ENCODE data around the gene DUS1L.

DUS1L gene

DNA sequence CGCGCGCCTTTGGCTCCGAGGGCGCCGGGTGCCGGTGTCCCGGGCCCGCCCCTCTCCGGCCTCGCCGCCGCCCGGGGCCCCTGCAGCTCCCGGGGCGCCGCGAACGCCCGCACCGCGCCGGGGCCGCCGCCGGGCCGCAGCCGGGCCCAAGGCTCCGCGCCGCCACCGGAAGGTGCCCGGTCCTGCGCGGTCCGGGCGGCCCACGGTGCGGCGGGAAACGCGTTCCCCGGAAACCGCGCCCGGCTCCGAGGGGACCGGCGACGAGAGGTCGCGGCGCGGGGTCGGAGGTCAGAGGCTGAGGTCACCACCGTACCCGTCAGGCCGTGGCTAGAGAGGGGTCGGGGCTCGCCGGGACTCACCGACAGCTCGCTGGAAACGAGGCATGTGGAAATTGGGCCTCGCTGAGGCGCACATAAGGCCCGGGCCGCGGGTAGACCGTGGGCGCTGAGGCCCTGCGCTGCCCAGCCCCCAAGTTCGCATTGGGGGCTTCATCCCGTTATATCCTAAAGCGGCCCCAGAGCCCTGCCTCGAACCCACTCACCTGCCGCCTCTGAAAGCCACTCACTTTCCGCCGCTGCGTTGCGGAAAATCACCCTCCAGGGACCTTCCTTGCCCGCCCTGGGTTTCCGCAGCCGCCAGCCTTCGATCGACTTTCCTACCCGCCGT lies at the start of gene DUS1L:
TSS of gene DUS1L (minus strand) at position 167 of the 666 bp plus-strand sequence. CDS start 745 bp downstream, outside the sequence.
- DNase-seq (ENCODE audit: low read depth in 4 of 4, low spot score in 1 of 4): peak; percentile 50 to 58 (median 54)

DNA sequence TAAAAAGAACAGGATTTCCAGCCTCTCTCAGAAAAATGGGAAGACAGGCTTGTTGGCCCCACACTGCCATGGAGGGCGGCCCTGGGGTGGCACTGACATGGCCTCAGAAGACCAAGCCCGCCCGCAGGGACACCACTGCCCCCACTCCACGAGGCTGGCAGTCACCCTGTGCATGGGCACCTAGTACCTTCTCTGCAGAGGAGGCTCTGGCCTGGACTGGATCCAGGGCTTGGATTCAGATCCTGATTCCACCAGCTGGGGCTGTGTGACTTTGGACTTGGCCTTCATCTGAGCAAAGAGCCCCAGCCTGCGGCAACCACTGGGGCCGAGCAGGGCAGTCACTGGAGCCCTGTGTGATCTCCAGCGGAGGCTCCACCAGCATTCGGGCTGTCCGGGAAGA lies 49.3 kb upstream of the DUS1L start:
- DNase-seq (ENCODE audit: low read depth in 4 of 4, low spot score in 1 of 4): no peak

DNA sequence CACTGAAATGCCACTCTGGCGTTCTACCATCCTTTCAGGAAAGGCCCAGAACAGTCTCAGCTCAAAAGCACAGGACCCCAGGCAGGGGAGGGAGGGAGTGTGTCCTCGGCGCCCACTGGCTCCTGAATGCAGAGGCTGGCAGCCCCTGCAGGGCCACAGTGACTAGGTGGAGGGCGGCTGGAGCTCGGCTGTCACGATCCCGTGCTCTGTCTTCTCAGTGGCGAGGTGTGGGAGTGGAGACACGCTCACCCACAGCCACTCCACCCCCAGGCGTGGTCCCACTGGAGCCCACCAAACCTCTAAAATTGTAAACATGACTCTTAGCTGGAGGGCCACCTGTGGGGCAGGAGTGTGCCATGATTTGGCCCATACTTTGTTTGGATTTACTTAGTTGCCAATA lies 48.8 kb upstream of the DUS1L start:
- DNase-seq (ENCODE audit: low read depth in 4 of 4, low spot score in 1 of 4): no peak

DNA sequence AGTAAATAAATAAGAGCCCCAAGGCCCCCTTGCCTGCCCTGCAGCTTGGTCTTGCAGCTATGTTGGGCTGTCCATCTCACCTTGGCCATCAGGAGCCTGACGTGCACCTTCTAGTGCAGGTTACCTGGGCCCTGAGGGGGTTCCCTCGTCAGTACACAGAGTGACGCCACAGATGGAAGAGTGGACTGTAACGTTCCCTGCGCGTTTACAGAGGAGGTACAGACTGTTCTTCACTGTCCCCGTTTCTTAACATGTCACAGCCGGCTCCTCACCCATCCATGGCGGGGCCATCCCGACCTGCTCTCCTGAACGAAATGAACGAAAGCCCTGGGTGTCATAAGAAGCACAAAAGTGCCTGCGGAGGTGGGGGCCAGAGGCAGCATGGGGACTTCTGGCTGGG lies 48.3 kb upstream of the DUS1L start:
- DNase-seq (ENCODE audit: low read depth in 4 of 4, low spot score in 1 of 4): no peak

DNA sequence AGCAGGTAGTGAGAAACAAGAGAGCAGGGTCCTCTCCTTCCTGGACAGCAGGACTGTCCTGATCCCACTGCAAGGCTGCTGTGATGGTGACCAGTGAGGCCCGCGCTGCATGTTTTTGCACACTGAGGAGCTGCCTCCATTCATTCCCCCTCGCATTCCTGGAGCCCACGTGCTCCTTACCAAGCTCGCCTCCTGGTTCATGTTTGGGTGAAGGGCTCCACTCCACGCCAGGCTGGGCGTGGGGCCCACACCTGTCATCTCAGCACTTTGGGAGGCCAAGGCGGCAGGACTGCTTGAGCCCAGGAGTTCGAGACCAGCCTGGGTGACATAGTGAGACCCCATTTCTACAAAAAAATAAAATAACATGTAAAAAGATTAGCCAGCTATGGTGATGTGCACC lies 47.8 kb upstream of the DUS1L start:
- DNase-seq (ENCODE audit: low read depth in 4 of 4, low spot score in 1 of 4): no peak

DNA sequence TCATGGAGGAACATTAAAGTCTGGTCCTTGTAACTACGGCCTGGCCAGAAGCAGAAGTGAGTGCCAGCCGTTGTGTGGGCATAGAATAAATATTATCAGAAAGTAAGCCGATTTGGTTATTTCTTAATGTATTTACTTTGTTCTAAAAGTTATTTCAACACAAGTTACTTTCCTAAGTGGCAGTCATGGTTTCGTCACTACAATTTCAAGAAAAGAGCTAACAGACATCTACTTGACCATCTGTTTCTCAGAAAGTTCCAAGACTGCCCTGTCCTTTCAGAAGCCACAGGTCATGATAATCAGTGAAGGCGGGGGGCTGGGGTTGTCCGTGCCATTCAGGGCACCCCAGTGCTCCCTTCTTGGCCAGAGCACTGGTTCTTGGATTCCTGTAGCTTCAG lies 47.3 kb upstream of the DUS1L start:
- DNase-seq (ENCODE audit: low read depth in 4 of 4, low spot score in 1 of 4): no peak

DNA sequence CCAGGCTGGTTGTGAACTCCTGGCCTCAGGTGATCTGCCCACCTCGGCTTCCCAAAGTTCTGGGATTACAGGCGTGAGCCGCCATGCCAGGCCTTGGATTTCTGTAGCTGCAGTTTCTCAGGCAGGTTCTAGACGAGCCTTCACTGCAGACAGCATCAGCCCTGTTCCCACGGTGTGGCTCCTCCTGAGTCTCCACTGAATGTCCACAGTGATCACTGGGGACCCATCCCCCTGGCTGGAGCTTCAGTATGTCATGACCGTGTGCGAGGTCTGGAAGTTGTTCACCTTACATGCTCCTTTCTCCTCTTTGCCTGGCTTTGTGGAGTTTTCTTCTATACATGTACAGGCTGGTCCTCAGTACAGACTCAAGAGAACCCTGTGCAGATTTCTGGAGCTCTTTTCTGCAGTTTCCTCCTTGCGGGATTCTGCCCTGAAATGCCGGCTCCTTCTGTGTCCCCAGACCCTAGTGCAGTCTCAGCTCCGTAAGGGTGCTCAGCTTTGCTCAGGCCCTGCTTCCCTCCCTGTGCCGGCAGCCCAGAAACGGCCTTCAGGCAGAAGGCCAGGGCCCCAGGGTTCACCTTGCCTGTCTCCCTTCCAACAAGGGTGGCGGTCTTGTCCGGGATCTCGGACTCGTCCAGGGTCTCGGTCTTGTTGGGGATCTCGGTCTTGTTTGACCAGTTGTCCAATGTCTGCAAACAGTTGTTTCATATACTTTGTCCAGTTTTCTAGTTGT lies 46.7 kb upstream of the DUS1L start:
- no peak for DNase-seq (ENCODE audit: low read depth in 4 of 4, low spot score in 1 of 4)

DNA sequence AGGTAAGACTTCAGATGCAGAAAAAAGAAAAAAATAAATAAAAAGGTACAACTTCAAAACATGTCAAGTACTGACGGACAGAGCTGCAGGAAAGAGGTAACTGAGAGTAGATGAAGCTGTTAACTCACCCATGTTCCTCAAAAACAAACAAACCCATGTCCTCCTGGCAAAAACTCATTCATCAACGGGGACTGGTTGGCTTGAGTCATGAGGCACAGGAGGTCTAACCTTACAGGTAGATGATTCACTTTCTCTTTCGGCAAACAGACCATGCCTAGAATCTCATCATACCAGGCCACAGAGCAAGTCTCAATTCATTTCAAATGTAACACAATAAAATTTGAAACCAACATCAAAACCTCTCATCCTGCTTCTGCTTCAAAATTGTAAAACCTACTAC lies 44.7 kb upstream of the DUS1L start:
- DNase-seq (ENCODE audit: low read depth in 4 of 4, low spot score in 1 of 4): no peak

DNA sequence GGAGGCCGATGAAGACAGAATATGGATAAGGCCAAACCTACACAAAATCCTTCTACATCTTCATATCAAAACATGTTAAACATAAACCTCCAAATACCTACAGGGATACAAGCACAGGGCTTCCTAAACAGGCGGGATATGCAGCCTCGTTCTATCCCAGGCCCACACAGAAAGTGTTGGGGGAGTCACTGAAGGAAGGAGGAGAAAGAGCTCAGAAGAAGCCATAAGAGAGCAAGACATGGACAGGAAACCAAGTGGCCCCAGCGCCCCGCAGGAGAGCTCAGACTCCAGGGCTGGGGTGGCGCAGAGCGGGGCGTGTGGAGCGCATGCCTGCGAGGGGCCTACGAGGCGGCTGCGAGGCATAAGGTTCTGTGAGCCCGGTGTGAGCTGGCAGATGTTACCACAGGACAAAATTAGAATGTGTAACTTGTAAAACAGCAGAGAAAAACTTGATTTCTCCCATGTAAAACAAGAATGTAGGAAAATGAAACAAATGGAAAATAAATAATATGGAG lies 43.4 kb upstream of the DUS1L start:
- no peak for DNase-seq (ENCODE audit: low read depth in 4 of 4, low spot score in 1 of 4)

DNA sequence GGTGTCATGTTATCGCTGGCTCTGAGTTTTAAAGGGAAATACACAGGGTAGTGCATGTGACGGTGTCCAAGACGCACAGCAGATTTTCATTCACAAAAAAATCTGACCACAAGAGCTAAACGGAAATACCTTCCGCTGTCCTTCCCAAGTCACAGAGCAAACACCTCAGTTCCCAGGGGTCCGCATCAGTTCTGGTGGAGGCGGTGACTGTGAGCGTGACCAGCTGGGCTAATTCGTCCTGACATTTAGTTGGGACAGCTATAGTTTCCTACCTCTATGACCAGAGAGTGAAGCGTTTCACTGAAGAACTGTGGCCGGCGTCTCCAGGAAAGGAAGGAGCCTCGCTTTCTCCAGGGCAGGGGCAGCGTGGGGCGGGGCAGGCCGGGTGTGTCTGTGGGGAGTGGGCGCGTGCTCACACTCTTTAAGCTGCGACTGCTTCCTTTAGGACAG lies 42.9 kb upstream of the DUS1L start:
- DNase-seq (ENCODE audit: low read depth in 4 of 4, low spot score in 1 of 4): no peak

DNA sequence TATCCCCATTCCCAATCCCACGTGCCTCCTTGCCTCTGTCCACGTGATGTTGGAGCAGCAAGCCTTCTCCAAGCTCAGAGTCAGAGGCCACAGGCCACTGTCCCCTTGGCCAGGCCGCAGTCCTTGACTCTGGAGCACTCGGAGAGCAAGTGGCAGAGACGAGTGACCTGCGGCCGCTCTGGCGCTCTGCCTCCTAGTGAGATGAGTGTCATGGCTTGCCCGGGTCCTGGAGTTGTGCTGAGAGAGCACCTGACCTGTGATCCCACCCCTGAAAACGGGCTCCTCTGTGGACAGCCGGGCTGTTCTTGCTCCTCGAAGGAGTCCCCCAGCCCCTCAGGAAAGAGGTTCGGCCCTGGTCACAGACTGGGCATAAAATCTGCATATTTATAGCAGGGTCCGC lies 42.4 kb upstream of the DUS1L start:
- no peak for DNase-seq (ENCODE audit: low read depth in 4 of 4, low spot score in 1 of 4)

DNA sequence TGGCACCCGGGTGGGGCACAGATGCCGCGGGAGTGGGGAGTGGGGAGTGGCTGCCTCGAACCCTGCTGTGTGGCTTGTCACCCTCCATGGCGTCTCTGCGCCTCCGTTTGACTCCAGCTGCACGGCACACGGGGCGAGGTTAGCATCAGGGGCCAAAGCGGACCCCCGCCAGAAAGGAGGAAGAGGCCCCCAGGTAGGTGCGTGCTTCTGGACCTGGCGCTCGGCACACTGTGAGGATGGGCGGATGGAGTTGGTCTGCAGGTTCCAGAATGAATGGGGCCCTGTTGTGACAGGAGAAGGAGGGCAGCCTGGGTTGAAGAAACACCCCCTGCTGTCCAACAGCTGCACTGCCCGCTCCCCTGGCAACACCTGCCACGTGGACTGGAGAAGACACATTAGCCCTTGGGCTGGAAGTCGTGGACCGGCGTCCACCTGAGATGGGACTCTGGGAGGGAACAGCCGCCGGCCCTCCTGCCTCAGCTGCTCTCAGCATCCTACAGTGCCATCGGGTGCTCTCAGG lies 41.8 kb upstream of the DUS1L start:
- DNase-seq (ENCODE audit: low read depth in 4 of 4, low spot score in 1 of 4): no peak

DNA sequence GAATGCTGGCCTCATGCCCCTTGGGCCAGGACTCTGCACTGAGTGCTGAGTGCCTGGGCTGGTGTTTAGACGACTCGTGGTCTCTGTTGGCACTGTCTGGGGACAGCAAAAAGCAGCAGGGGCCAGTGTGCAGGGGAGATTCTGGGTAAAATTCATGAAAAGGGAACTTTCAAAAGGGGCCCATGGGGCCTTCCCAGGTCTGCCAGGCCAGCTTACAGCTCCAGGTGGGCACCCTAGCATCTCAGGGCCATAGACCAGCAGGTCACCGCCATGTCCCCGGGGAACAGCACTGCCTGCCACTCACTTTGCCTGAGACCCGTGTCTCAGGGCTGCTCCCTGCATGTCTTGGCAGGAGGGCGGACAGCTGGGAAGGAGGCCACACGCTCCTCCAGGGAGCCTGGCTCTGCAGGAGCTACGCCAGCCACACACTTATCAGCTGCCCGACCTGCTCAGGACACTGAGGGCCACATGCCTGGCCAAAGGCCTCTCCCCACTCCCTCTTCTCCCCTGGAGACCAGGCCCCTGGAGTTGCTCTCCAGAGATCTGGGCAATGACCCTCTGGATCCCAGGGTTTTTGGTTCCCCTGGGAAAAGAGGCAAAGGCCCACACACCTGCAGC lies 41.2 kb upstream of the DUS1L start:
- DNase-seq (ENCODE audit: low read depth in 4 of 4, low spot score in 1 of 4): no peak

DNA sequence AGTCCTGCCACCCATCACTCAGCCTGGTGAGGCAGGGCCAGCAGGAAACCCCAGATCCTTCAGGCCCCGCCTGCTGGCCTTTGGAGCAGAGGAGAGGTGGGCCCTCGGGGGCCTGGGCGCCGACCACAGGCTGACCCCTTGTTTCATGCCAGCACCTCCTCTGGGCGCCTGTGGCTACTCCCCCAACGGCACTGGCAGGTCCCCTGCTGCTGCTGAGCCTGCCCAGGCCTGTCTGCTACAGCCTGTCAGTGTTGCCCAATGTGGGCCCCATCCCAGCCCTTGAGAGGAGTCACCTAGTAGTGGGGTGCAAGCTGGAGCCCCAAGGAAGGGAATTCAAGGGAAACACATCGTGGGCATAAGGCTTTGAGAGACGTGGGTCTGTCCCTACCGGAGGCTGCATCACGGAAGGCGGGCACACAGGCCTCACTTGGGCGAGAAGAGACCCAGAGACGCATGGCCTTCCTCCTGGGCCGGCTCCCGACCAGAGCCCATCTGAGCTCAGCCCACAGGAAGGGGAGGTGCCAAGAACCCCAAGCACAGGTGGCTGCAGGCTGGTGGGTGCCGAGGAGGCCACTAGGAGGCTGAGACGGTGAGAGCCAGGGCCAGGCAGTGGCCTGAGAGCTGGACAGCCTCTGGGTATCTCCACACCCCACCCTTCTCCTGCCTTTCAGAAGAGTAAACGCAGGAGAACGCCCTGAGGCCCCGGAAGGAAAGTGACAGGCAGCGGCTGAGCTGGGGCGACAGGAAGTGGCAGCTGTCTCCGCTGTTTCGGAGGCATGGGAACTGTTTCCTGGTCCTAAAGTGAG lies 40.5 kb upstream of the DUS1L start:
- DNase-seq (ENCODE audit: low read depth in 4 of 4, low spot score in 1 of 4): peak in 3 of 4 experiments; percentile 36 to 71 (median 48)

DNA sequence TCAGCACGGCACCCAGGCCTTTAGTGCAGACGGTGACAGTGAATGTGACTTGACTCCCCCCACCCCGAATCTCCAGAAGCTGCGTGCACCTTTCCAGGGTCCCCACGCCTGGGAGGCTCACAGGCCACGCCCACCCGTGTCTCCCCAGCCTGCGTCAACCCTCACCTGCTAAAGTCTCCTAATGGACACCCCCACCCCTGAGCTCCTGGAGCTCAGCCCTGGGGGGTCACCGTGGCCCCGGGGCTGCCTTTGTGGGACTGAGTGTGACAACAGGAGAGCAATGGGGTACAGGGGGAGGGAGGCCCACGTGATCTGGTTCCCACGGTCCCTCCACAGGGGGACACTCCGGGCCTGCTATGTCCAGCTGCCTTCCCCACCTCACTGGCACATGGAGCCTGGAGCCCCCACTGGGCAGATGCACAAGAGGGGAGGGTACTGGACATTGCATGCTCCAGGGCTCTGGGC lies 39.8 kb upstream of the DUS1L start:
- DNase-seq (ENCODE audit: low read depth in 4 of 4, low spot score in 1 of 4): no peak

DNA sequence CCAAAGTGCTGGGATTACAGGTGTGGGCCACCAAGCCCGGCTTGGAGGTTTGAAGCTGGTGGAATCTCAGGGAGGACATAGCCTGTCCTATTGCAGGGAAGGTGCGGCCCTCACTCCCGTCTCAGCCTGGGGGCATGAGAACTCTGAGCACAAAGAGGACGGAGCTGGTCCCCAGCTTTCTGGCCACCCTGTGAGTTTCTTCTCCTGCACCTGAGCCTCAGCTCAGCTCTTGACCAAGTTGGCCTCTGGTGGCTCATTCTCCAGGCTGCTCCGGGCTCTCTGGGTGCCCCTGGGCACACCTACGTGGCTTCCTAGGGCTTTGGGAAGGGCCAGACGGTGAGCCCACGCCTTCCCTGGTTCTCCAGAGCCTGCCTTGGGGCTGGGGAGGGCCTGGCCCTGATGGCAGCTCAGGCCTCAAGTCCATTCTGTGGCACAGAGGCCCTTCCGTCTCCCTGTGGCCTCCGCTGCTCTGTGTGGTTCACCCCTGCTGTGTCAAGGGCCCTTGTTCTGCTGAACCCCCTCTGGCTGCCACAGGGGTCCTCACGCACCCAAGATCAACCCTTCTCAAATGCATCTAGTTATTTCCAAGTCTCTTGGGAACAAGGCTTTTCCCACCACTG lies 39.3 kb upstream of the DUS1L start:
- DNase-seq (ENCODE audit: low read depth in 4 of 4, low spot score in 1 of 4): no peak

DNA sequence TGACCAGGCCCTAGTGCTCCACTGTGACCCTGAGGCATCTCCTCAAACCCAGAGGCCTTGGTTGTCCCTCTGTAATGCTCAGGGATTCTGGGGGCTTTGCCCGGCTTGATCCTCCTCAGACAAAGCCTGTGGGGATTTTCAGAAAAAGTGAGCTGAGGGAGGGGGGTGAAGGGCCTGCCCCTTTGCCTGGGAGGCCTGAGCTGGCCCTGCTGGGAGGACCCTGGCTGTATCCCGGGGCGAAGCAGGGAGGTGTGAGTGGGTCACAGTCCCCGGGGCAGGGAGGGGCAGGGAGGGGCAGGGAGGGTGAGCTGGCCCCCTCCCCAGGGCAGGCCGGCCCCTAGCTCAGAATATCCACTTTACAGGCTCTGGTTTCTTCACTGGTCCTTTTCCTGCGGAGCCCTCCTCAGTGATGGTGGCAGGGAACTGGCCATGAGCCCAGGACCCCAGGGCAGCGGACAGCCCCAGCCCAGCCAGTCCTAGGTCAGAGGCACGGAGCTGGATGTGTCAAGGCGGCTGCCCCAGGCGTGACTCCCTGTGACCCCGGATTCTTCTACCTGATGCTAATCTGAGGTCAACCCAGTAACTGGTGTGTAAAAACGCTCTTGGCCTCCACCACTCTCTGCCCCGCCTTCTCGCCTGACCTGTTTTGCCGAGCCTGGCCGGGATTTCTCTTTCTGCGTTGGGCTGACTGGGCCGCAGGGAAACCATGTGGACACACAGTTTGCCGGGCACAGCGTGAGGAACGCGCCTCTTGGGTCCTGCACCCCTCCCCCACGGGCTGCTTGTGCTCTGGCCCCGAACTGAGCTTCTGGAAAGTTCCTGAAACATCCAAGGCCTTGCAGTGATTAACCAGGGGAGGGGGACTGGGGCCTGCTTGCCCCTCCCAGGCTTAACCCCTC lies 38.2 kb upstream of the DUS1L start:
- DNase-seq (ENCODE audit: low read depth in 4 of 4, low spot score in 1 of 4): no peak

DNA sequence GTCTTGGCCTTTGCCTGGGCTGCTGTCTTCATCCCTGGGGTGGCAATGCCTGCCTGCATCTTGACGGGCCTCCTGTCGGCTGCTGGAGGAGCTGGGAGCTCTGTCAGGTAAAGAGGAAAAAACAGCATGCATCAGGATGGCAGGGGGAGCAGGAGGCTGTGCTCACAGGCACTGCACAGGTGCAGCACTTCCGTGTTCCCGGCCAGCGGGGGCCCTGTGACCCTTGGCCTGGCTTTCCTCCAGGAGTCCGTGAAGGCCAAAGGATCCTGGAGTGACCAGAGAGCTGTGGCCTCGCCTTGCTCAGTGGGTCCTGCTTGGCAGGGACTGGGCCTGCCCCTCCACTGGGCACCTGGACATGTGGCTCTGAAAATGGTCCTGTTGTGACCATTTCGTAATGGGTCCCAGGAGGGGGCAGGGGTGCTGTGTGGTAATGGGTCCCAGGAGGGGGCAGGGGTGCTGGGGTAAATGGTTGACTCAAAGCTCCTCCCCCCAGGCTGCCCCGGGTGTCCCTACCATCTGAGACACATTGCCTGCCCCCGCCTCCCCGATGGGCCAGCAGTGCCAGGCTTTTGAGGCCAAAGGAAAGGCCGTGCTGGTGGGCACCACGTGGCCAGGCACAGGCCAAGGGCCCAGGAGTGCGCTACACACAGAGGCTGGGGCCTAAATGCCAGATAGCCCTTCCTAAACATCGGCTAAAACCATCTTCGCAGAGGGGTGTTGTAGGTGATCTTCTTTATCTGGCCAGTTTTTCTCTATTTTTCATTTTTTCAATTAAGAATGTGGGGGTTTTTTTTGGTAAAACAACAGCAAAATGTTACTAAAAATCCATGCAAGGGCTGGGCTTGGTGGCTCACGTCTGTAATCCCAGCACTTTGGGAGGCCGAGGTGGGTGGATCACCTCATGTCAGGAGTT lies 36.4 kb upstream of the DUS1L start:
- DNase-seq (ENCODE audit: low read depth in 4 of 4, low spot score in 1 of 4): no peak
